Liver (tissue), 9 donors: Measurements from ENCODE around the gene PROK1. TPM values are rescaled to one million over a fixed set of nuclear protein-coding genes. Genes with fewer than 3 reads are reported as not detected.

Source experiments
- DNase-seq: peaks from one replicate; pipeline ENCODE4 v3.0.0-alpha.2; 2017; ENCODE audit warnings: low spot score
- H3K27ac ChIP-seq, 2 donors: one replicate each; pipeline ENCODE4 v1.7.0; 2013; ENCODE audit warnings: inconsistent platforms in 2 of 2, low read length in 2 of 2, control low read depth in 1 of 2, low read depth in 1 of 2, mild to moderate bottlenecking in 1 of 2
- H3K27me3 ChIP-seq, 4 donors: one replicate each; pipeline versions ENCODE4 v1.6.1 to v1.7.0; 2013; ENCODE audit warnings: low read length in 3 of 4, inconsistent platforms in 1 of 4, mild to moderate bottlenecking in 1 of 4, moderate library complexity in 1 of 4; ENCODE audit not compliant: control insufficient read depth in 4 of 4, insufficient read depth in 4 of 4
- H3K36me3 ChIP-seq, 4 donors: one replicate each; pipeline versions ENCODE4 v1.6.1 to v1.7.0; 2013; ENCODE audit warnings: low read length in 3 of 4, mild to moderate bottlenecking in 3 of 4, low read depth in 1 of 4, moderate library complexity in 1 of 4; ENCODE audit not compliant: control insufficient read depth in 4 of 4, insufficient read depth in 3 of 4
- H3K4me1 ChIP-seq, 4 donors: one replicate each; pipeline versions ENCODE4 v1.6.1 to v1.7.0; 2013; ENCODE audit warnings: low read length in 3 of 4, mild to moderate bottlenecking in 3 of 4, moderate library complexity in 1 of 4; ENCODE audit not compliant: control insufficient read depth in 4 of 4, insufficient read depth in 4 of 4
- H3K4me3 ChIP-seq, 3 donors: one replicate each; pipeline versions ENCODE4 v1.6.1 to v1.7.0; 2013; ENCODE audit warnings: low read length in 3 of 3, control low read depth in 1 of 3, low read depth in 1 of 3, mild to moderate bottlenecking in 1 of 3
- H3K9ac ChIP-seq, 2 donors: one replicate each; pipeline ENCODE4 v1.7.0; 2013; ENCODE audit warnings: low read length in 2 of 2, mild to moderate bottlenecking in 2 of 2, moderate library complexity in 2 of 2, control low read depth in 1 of 2, low read depth in 1 of 2
- H3K9me3 ChIP-seq, 4 donors: one replicate each; pipeline versions ENCODE4 v1.6.1 to v1.7.0; 2013; ENCODE audit warnings: low read length in 3 of 4; ENCODE audit not compliant: control insufficient read depth in 4 of 4
- ATF3 ChIP-seq: IDR thresholded peaks from 2 replicates; pipeline ENCODE4 v1.6.1; 2016; ENCODE audit warnings: antibody characterized with exemption
- CTCF ChIP-seq: fragments of 150-350 bp; IDR thresholded peaks from 2 replicates; pipeline ENCODE4 v1.5.1; 2017; ENCODE audit warnings: improper control_type of control experiment, low read depth, low read length; ENCODE audit not compliant: missing input control
- EGR1 ChIP-seq, 2 donors: IDR thresholded peaks; 2 replicates each; pipeline ENCODE4 v1.6.1; 2016 to 2018; ENCODE audit warnings: antibody characterized with exemption in 2 of 2, low read depth in 2 of 2
- FOXA1 ChIP-seq: IDR thresholded peaks from 2 replicates; pipeline ENCODE4 v1.6.1; 2016; ENCODE audit warnings: antibody characterized with exemption
- FOXA2 ChIP-seq: IDR thresholded peaks from 2 replicates; pipeline ENCODE4 v1.6.1; 2016; ENCODE audit warnings: antibody characterized with exemption
- GABPA ChIP-seq, 2 donors: IDR thresholded peaks in 1 of 2; conservative IDR thresholded peaks in 1 of 2; 2 replicates each; pipeline ENCODE4 v1.6.1; 2016; ENCODE audit warnings: antibody characterized with exemption in 2 of 2, mild to moderate bottlenecking in 1 of 2, moderate library complexity in 1 of 2
- HNF4A ChIP-seq, 2 donors: conservative IDR thresholded peaks; 2 replicates each; pipeline ENCODE4 v1.6.1; 2016; ENCODE audit warnings: antibody characterized with exemption in 2 of 2, mild to moderate bottlenecking in 2 of 2
- JUND ChIP-seq, 2 donors: IDR thresholded peaks; 2 replicates each; pipeline ENCODE4 v1.6.1; 2016; ENCODE audit warnings: antibody characterized with exemption in 2 of 2
- MAX ChIP-seq: IDR thresholded peaks from 2 replicates; pipeline ENCODE4 v1.6.1; 2016; ENCODE audit warnings: antibody characterized with exemption
- RAD21 ChIP-seq, 2 donors: IDR thresholded peaks; 2 replicates each; pipeline ENCODE4 v1.6.1; 2016; ENCODE audit warnings: antibody characterized with exemption in 2 of 2, mild to moderate bottlenecking in 2 of 2
- REST ChIP-seq: IDR thresholded peaks from 2 replicates; pipeline ENCODE4 v1.6.1; 2016; ENCODE audit warnings: antibody characterized with exemption, mild to moderate bottlenecking
- RXRA ChIP-seq, 2 donors: IDR thresholded peaks; 2 replicates each; pipeline ENCODE4 v1.6.1; 2017 to 2018; ENCODE audit warnings: antibody characterized with exemption in 2 of 2, mild to moderate bottlenecking in 1 of 2
- TAF1 ChIP-seq: conservative IDR thresholded peaks from 2 replicates; pipeline ENCODE4 v1.6.1; 2016; ENCODE audit warnings: antibody characterized with exemption, mild to moderate bottlenecking
- YY1 ChIP-seq: IDR thresholded peaks from 2 replicates; pipeline ENCODE4 v1.6.1; 2016; ENCODE audit warnings: antibody characterized with exemption, mild to moderate bottlenecking
- WGBS: extraction: QIAGEN DNeasy Blood & Tissue Kit; methylation state at CpG from one replicate; pipeline ENCODE4 v1.1.7; 2013; 5-methylcytosine and 5-hydroxymethylcytosine counted together
- polyA plus RNA-seq, 2 donors: library from polyadenylated mRNA; stranded (reverse) in 1 of 2; unstranded in 1 of 2; fragments of 200-250 nt in 1 of 2; fragments of >200 nt in 1 of 2; fragmentation: Nextera tagmentation in 1 of 2; extraction: Ambion mirVana in 1 of 2; gene quantifications; one replicate each; pipeline versions ENCODE4 v1.2.1 to v1.2.3, GENCODE V29; 2013 to 2015
- total RNA-seq, 2 donors: library from RNA; depleted of rRNA; stranded (reverse); fragments of >200 nt; gene quantifications; one replicate each; pipeline ENCODE4 v1.2.3, GENCODE V29; 2014
- donor health status: healthy.
- donor health status: healthy.
- donor health status: healthy.
- donor health status: healthy.
- donor health status: healthy.

Gene PROK1
- total and polyA plus RNA-seq, 4 donors: 0.03 TPM; not detected in 3

- TF ChIP-seq CTCF: no peak
- TF ChIP-seq GABPA (IDR thresholded peaks at IDR 0.05 in 1 of 2, conservative IDR thresholded peaks at IDR 0.05 in 1 of 2): no peak
- TF ChIP-seq JUND (IDR thresholded peaks at IDR 0.05): no peak
- no peak for TF ChIP-seq HNF4A (conservative IDR thresholded peaks at IDR 0.05)
- no peak for TF ChIP-seq ATF3
- no peak for TF ChIP-seq TAF1
- TF ChIP-seq EGR1 (IDR thresholded peaks at IDR 0.05; ENCODE audit: low read depth in 2 of 2): no peak
- TF ChIP-seq FOXA1: no peak
- TF ChIP-seq RAD21 (IDR thresholded peaks at IDR 0.05): no peak
- no peak for TF ChIP-seq MAX
- TF ChIP-seq FOXA2: no peak
- Histone ChIP-seq H3K9me3 (no peaks in the 10 kb centered on the region), H3K4me3 (no peak overlapping the region), H3K36me3 (no peaks in the 10 kb centered on the region), H3K27ac (no peak overlapping the region), H3K4me1 (peaks cover 0 to 13% (median 7%) of the 10 kb centered on the region in 4 donors), H3K9ac (no peak overlapping the region), H3K27me3 (no peaks in the 10 kb centered on the region)
- WGBS: 96% methylated on average over 1 of the region's 1 CpG
- DNase-seq: no peak
These were observed 32.2 kb upstream of the PROK1 start for GRCh38 chr1:110418729-110419128.

- H3K27me3 ChIP-seq: no peaks in the 10 kb centered on the region
- no peak overlapping the region for H3K9ac ChIP-seq
- peaks cover 0 to 13% (median 7%) of the 10 kb centered on the region in 4 donors for H3K4me1 ChIP-seq
- H3K4me3 ChIP-seq: no peak overlapping the region
- no peak overlapping the region for H3K27ac ChIP-seq
- no peaks in the 10 kb centered on the region for H3K36me3 ChIP-seq
- DNase-seq: no peak
- TF ChIP-seq TAF1 (no peak), RAD21 (IDR thresholded peaks at IDR 0.05) (no peak), MAX (no peak), RXRA (IDR thresholded peaks at IDR 0.05) (peak in 1 of 2 donors; percentile 24), REST (no peak), YY1 (no peak), HNF4A (conservative IDR thresholded peaks at IDR 0.05) (peak in 1 of 2 donors; percentile 19)
- WGBS: 65% methylated on average over 10 of the region's 10 CpGs
- no peaks in the 10 kb centered on the region for H3K9me3 ChIP-seq
These were observed 30.8 kb upstream of the PROK1 start for GRCh38 chr1:110420023-110420662.
